Caco-2 (cell line): ENCODE measurements around the gene CUL3. TPM values are rescaled to one million over a fixed set of nuclear protein-coding genes. Genes with fewer than 3 reads are reported as not detected.

Experiments
- BruUV-seq: library from RNA; stranded (reverse); fragments of 400-500 nt; replicated peaks from 2 replicates; lab custom pipeline; 2021; lab: Mats Ljungman, UMichigan
- CTCF ChIA-PET: fragments of 300-600 bp; sonication (Branson Sonifier 250); formaldehyde crosslinking; loops from one replicate; lab custom pipeline; 2022; ENCODE audit warnings: antibody characterized with exemption; lab: Charles Lee
- POLR2A ChIA-PET: fragments of 300-600 bp; sonication (Branson Sonifier 250); formaldehyde crosslinking; loops from one replicate; lab custom pipeline; 2022; ENCODE audit warnings: antibody characterized with exemption; lab: Charles Lee
- DNase-seq, 2 experiments: peaks; one replicate each; pipeline versions ENCODE4 v3.0.0 to v3.0.0-alpha.2; 2020 to 2022
- H3K27me3 ChIP-seq: replicated peaks from 2 replicates; pipeline ENCODE4 v1.6.0; 2011; ENCODE audit warnings: low read length; ENCODE audit not compliant: control insufficient read depth, insufficient read depth
- H3K36me3 ChIP-seq: 2 replicates; pipeline ENCODE4 v1.5.1; 2011; ENCODE audit warnings: low read length; ENCODE audit not compliant: control insufficient read depth, insufficient read depth
- H3K4me1 ChIP-seq: fragments of 250-450 bp; sonication (Bioruptor Pico); 2 replicates; pipeline ENCODE4 v1.5.1; 2020; ENCODE audit warnings: mild to moderate bottlenecking
- H3K4me3 ChIP-seq: 2 replicates; pipeline ENCODE4 v1.5.1; 2011; ENCODE audit warnings: low read depth, mild to moderate bottlenecking, control low read depth, low read length
- H3K9me3 ChIP-seq: fragments of 250-450 bp; sonication (Bioruptor Pico); 2 replicates; pipeline ENCODE4 v1.5.1; 2020; ENCODE audit warnings: mild to moderate bottlenecking, moderate library complexity
- H3K27ac Mint-ChIP-seq: one replicate; pipeline ENCODE4 v1.8.0; 2022; ENCODE audit warnings: mixed read lengths; ENCODE audit not compliant: unreplicated experiment
- H3K27me3 Mint-ChIP-seq: one replicate; pipeline ENCODE4 v1.8.0; 2022; ENCODE audit warnings: mixed read lengths; ENCODE audit not compliant: insufficient read depth, unreplicated experiment
- H3K36me3 Mint-ChIP-seq: one replicate; pipeline ENCODE4 v1.8.0; 2022; ENCODE audit warnings: mild to moderate bottlenecking, mixed read lengths; ENCODE audit not compliant: insufficient read depth, unreplicated experiment
- H3K4me1 Mint-ChIP-seq: one replicate; pipeline ENCODE4 v1.8.0; 2022; ENCODE audit warnings: low read depth, mixed read lengths; ENCODE audit not compliant: unreplicated experiment
- H3K4me3 Mint-ChIP-seq: one replicate; pipeline ENCODE4 v1.8.0; 2022; ENCODE audit warnings: mild to moderate bottlenecking, moderate library complexity, mixed read lengths; ENCODE audit not compliant: unreplicated experiment
- H3K9me3 Mint-ChIP-seq: one replicate; pipeline ENCODE4 v1.8.0; 2022; ENCODE audit warnings: mixed read lengths; ENCODE audit not compliant: unreplicated experiment
- intact Hi-C: fragments of 100-400 bp; cut with micrococcal nuclease; formaldehyde crosslinking; loops from one replicate; pipeline ENCODE4 v1.10.0; 2022; ENCODE audit not compliant: unreplicated experiment
- total RNA-seq: library from RNA; stranded (reverse); gene quantifications from 2 replicates; pipeline ENCODE4 v1.2.3, GENCODE V29; 2022
- TF ChIP-seq, protein P1 (sequence below), 2 experiments: fragments of 200-600 bp in 1 of 2; IDR thresholded peaks; 1 replicate in 1 of 2; 2 replicates in 1 of 2; pipeline versions ENCODE4 v1.5.1 to v1.8.0; 2011 to 2022; ENCODE audit warnings: antibody characterized with exemption in 1 of 2, control low read depth in 1 of 2, inconsistent platforms in 1 of 2, low read depth in 1 of 2, low read length in 1 of 2, mild to moderate bottlenecking in 1 of 2, moderate library complexity in 1 of 2; ENCODE audit not compliant: insufficient read depth in 1 of 2, severe bottlenecking in 1 of 2, unreplicated experiment in 1 of 2

The CUL3 gene
- total RNA-seq, 1 experiment from 2014 or later: 66.3 TPM

DNA sequence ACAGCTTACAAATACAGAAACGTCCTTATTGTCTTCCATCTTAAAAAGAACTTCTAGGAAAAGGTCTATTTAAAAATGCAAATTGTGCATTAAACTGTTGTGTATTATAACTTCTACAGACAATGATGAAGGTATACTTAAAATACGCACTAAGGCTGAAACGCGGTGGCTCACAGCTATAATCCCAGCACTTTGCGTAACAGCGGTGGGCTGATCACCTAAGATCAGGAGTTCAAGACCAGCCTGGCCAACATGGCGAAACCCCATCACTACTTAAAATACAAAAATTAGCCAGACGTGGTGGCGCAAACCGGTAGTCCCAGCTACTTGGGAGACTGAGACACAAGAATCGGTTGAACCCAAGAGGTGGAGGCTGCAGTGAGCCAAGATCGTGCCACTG lies 4.9 kb downstream of the CUL3 start:
- BruUV-seq: no TSS peak
- Mint-ChIP-seq H3K27me3 (no peaks in the 10 kb centered on the region), H3K4me1 (peaks cover 11% of the 10 kb centered on the region), H3K4me3 (no peak overlapping the region), H3K36me3 (peaks cover 9% of the 10 kb centered on the region), H3K27ac (no peak overlapping the region), H3K9me3 (no peaks in the 10 kb centered on the region)
- Histone ChIP-seq H3K27me3 (no peaks in the 10 kb centered on the region), H3K4me3 (no peak overlapping the region), H3K36me3 (no peaks in the 10 kb centered on the region), H3K9me3 (no peaks in the 10 kb centered on the region), H3K4me1 (peaks cover 8% of the 10 kb centered on the region)
- ChIA-PET POLR2A (no interaction called here), CTCF (no interaction called here)
- DNase-seq: no peak
- TF ChIP-seq, protein P1, sequence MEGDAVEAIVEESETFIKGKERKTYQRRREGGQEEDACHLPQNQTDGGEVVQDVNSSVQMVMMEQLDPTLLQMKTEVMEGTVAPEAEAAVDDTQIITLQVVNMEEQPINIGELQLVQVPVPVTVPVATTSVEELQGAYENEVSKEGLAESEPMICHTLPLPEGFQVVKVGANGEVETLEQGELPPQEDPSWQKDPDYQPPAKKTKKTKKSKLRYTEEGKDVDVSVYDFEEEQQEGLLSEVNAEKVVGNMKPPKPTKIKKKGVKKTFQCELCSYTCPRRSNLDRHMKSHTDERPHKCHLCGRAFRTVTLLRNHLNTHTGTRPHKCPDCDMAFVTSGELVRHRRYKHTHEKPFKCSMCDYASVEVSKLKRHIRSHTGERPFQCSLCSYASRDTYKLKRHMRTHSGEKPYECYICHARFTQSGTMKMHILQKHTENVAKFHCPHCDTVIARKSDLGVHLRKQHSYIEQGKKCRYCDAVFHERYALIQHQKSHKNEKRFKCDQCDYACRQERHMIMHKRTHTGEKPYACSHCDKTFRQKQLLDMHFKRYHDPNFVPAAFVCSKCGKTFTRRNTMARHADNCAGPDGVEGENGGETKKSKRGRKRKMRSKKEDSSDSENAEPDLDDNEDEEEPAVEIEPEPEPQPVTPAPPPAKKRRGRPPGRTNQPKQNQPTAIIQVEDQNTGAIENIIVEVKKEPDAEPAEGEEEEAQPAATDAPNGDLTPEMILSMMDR (IDR thresholded peaks at IDR 0.05; ENCODE audit: insufficient read depth in 1 of 2, low read depth in 1 of 2, low read length in 1 of 2, severe bottlenecking in 1 of 2, unreplicated experiment in 1 of 2): no peak
- intact Hi-C loops: no loop called here

DNA sequence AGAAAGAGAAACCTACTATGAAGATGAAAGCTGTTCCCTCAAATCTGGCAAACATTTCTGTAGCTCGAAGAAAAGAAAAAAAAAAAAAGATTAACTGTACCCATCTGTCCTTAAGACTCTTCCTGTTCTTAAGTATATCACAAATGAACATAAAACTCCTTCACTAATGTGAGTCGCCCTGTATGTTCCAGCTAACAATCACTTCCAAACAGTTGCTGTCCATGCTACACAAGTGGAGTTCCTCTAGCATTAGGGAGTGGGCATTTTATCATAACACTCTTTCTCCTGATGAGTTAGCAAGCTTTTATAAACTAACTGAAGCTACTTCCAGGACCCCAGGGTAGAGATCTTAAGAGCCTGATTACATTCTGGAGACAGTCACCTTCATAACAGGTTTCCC lies 5.8 kb downstream of the CUL3 start:
- ChIA-PET CTCF (no interaction called here), POLR2A (interaction anchor here (0.6 kb wide), 1 partner anchor 58 kb away, joined by 3 read pairs; no protein-coding TSS in a partner anchor)
- TF ChIP-seq, protein P1 (IDR thresholded peaks at IDR 0.05; ENCODE audit: insufficient read depth in 1 of 2, low read depth in 1 of 2, low read length in 1 of 2, severe bottlenecking in 1 of 2, unreplicated experiment in 1 of 2): no peak
- BruUV-seq: no TSS peak
- no peak overlapping the region for H3K27ac Mint-ChIP-seq
- H3K9me3 ChIP-seq: no peaks in the 10 kb centered on the region
- H3K4me1 ChIP-seq: peaks cover 12% of the 10 kb centered on the region
- no peaks in the 10 kb centered on the region for H3K36me3 ChIP-seq
- H3K27me3 Mint-ChIP-seq: no peaks in the 10 kb centered on the region
- H3K27me3 ChIP-seq: no peaks in the 10 kb centered on the region
- H3K9me3 Mint-ChIP-seq: no peaks in the 10 kb centered on the region
- no peak for DNase-seq
- peaks cover 18% of the 10 kb centered on the region for H3K4me1 Mint-ChIP-seq
- H3K4me3 Mint-ChIP-seq: no peak overlapping the region
- intact Hi-C loops: no loop called here
- peaks cover 9% of the 10 kb centered on the region for H3K36me3 Mint-ChIP-seq
- no peak overlapping the region for H3K4me3 ChIP-seq

DNA sequence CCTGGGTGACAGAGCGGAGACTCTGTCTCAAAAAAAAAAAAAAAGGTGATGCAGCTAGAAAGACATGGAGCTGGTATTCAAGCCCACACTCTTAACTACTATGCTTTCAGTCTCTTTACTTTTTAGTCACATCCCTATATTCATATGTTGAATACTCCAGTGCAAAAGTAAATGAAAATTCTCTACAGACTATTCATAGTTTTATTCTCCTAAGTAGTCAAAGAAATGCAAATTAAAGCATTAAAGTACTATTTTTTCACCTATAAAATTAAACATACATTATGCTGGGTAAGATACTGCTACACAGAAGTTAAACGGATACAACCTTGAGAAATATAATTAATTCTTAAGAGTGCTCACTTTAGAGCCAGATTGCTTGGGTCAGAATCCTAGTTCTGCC lies 7.6 kb downstream of the CUL3 start:
- CTCF ChIA-PET: no interaction called here
- no TSS peak for BruUV-seq
- peaks cover 9% of the 10 kb centered on the region for H3K36me3 Mint-ChIP-seq

More for the DNA sequence above, 7.6 kb downstream of the CUL3 start:
- no peak overlapping the region for H3K4me3 ChIP-seq
- no peaks in the 10 kb centered on the region for H3K9me3 ChIP-seq
- no peak overlapping the region for H3K4me3 Mint-ChIP-seq
- H3K27ac Mint-ChIP-seq: no peak overlapping the region
- no peaks in the 10 kb centered on the region for H3K9me3 Mint-ChIP-seq
- H3K27me3 Mint-ChIP-seq: no peaks in the 10 kb centered on the region
- intact Hi-C loops: no loop called here
- TF ChIP-seq, protein P1 (IDR thresholded peaks at IDR 0.05; ENCODE audit: insufficient read depth in 1 of 2, low read depth in 1 of 2, low read length in 1 of 2, severe bottlenecking in 1 of 2, unreplicated experiment in 1 of 2): no peak
- H3K27me3 ChIP-seq: no peaks in the 10 kb centered on the region
- peaks cover 12% of the 10 kb centered on the region for H3K4me1 ChIP-seq
- H3K4me1 Mint-ChIP-seq: peaks cover 18% of the 10 kb centered on the region
- POLR2A ChIA-PET: no interaction called here
- H3K36me3 ChIP-seq: no peaks in the 10 kb centered on the region
- DNase-seq: no peak
